Measurements from ENCODE around the gene ADAMTS7. TPM values are rescaled to one million over a fixed set of nuclear protein-coding genes. Genes with fewer than 3 reads are reported as not detected.

The ADAMTS7 gene
- total RNA-seq, 1 experiment from 2014 or later, result 12.0 TPM

GRCh38 chr15:78850941-78851755 lies 39.9 kb upstream of the ADAMTS7 start:
- Histone ChIP-seq H3K4me2 (ENCODE audit: low read length) (no peak overlapping the region), H3K9ac (ENCODE audit: low read length) (no peak overlapping the region), H3K9me2 (ENCODE audit: insufficient read depth) (no peaks in the 10 kb centered on the region), H3K79me2 (ENCODE audit: insufficient read depth, low read length) (no peaks in the 10 kb centered on the region), H3K9me3 (ENCODE audit: control insufficient read depth in 1 of 2, insufficient read depth in 1 of 2, low read depth in 1 of 2, low read length in 2 of 2) (no peaks in the 10 kb centered on the region), H2AFZ (ENCODE audit: low read depth, low read length, poor library complexity, severe bottlenecking) (no peak overlapping the region), H3K27me3 (ENCODE audit: insufficient read depth, low read length) (no peaks in the 10 kb centered on the region), H3K27ac (ENCODE audit: low read depth, low read length) (no peak overlapping the region), H4K20me1 (ENCODE audit: insufficient read depth) (no peaks in the 10 kb centered on the region), H3K4me3 (replicated peaks in 1 of 2; ENCODE audit: low read depth in 1 of 2, low read length in 2 of 2) (no peak overlapping the region), H3K36me3 (ENCODE audit: control insufficient read depth in 1 of 2, insufficient read depth in 2 of 2, low read length in 2 of 2) (no peaks in the 10 kb centered on the region), H3K4me1 (ENCODE audit: control insufficient read depth in 1 of 2, insufficient read depth in 2 of 2, low read length in 2 of 2) (0 out of 4 replicates have a peak, but pooled peaks cover 0 to 3% of the 10 kb centered on the region in 2 experiments)
- TF ChIP-seq TCF7L2 (IDR thresholded peaks at IDR 0.05; ENCODE audit: borderline replicate concordance, extremely low read depth, insufficient read depth, insufficient read length) (no peak), JUND (IDR thresholded peaks at IDR 0.05) (no peak), SIN3A (IDR thresholded peaks at IDR 0.05; ENCODE audit: low read depth) (no peak), SP1 (IDR thresholded peaks at IDR 0.05; ENCODE audit: low read depth) (no peak), EZH2phosphoT487 (IDR thresholded peaks at IDR 0.05; ENCODE audit: borderline replicate concordance) (no peak), ATF3 (IDR thresholded peaks at IDR 0.05) (no peak), SRF (IDR thresholded peaks at IDR 0.05; ENCODE audit: low read depth) (no peak), CTCF (IDR thresholded peaks at IDR 0.05 in 2 of 3, conservative IDR thresholded peaks at IDR 0.05 in 1 of 3; ENCODE audit: borderline replicate concordance in 1 of 3, insufficient read depth in 1 of 3, low read depth in 2 of 3, low read length in 2 of 3) (no peak), REST (IDR thresholded peaks at IDR 0.05; ENCODE audit: low read depth) (no peak), CEBPB (IDR thresholded peaks at IDR 0.05; ENCODE audit: low read depth) (no peak), ELF1 (IDR thresholded peaks at IDR 0.05; ENCODE audit: borderline replicate concordance, low read depth) (no peak), FOSL1 (IDR thresholded peaks at IDR 0.05; ENCODE audit: low read depth) (no peak), ZFX (IDR thresholded peaks at IDR 0.05) (no peak), EGR1 (IDR thresholded peaks at IDR 0.05; ENCODE audit: low read depth) (no peak), ZBTB33 (IDR thresholded peaks at IDR 0.05; ENCODE audit: extremely low read depth, insufficient replicate concordance, low read length) (no peak), POLR2AphosphoS5 (IDR thresholded peaks at IDR 0.05; ENCODE audit: low read depth, low read length) (no peak), CBX3 (IDR thresholded peaks at IDR 0.05; ENCODE audit: low read depth) (no peak), YY1 (IDR thresholded peaks at IDR 0.05; ENCODE audit: extremely low read depth, insufficient replicate concordance, low read depth, low read length) (no peak)
- ChIA-PET RAD21 (ENCODE audit: low non-redundant PET in 1 of 2, low total read pairs in 2 of 2, uncharacterized antibody in 2 of 2, unreplicated experiment in 2 of 2) (no interaction called here), CTCF (no interaction called here), POLR2A (no interaction called here)
- BruUV-seq (replicated peaks), result no TSS peak
- intact Hi-C loops (cut with micrococcal nuclease), result no loop called here
- DNase-seq (ENCODE audit: low read depth, low spot score) (no peak), ATAC-seq (no peak)

Measured in HCT116 (cell line).